CD4-positive, alpha-beta memory T cell (primary cell): ENCODE measurements around the gene ADI1. TPM values are rescaled to one million over a fixed set of nuclear protein-coding genes. Genes with fewer than 3 reads are reported as not detected.
"Not testable (repeated sequence)": the region's sequence is repeated elsewhere in the genome, so short reads cannot be mapped to it uniquely, and the experiment has no call there.

ENCODE experiments used
- CTCF ChIA-PET: fragments of 350-600 bp; sonication (Branson Sonifier 250); formaldehyde crosslinking; loops from one replicate; lab custom pipeline; 2021; ENCODE audit warnings: inconsistent platforms; ENCODE audit not compliant: partially characterized antibody; lab: Charles Lee
- POLR2A ChIA-PET: fragments of 350-600 bp; sonication (Branson Sonifier 250); formaldehyde crosslinking; loops from one replicate; lab custom pipeline; 2021; ENCODE audit not compliant: partially characterized antibody; lab: Charles Lee
- DNase-seq, 5 donors: peaks; one replicate each; pipeline versions ENCODE4 v3.0.0 to v3.0.0-alpha.2; 2020 to 2022; ENCODE audit warnings: mixed read lengths in 1 of 5
- H3K27ac ChIP-seq: one replicate; pipeline ENCODE4 v1.7.0; 2013; ENCODE audit warnings: low read depth, low read length
- H3K27me3 ChIP-seq: 2 replicates; pipeline ENCODE4 v1.7.0; 2013; ENCODE audit warnings: mild to moderate bottlenecking, low read length, moderate library complexity; ENCODE audit not compliant: insufficient read depth
- H3K36me3 ChIP-seq: 2 replicates; pipeline ENCODE4 v1.7.0; 2013; ENCODE audit warnings: mild to moderate bottlenecking, low read length, moderate library complexity; ENCODE audit not compliant: insufficient read depth
- H3K4me1 ChIP-seq: 2 replicates; pipeline ENCODE4 v1.7.0; 2013; ENCODE audit warnings: mild to moderate bottlenecking, low read length, moderate library complexity; ENCODE audit not compliant: insufficient read depth
- H3K4me3 ChIP-seq, 2 donors: one replicate each; pipeline ENCODE4 v1.7.0; 2013; ENCODE audit warnings: low read length in 2 of 2, mild to moderate bottlenecking in 1 of 2
- H3K9me3 ChIP-seq, 2 donors: one replicate each; pipeline ENCODE4 v1.7.0; 2013; ENCODE audit warnings: low read length in 2 of 2, control low read depth in 1 of 2; ENCODE audit not compliant: control insufficient read depth in 1 of 2
- H3K27ac Mint-ChIP-seq, 7 donors: one replicate each; pipeline ENCODE4 v1.8.0; 2020 to 2021; ENCODE audit warnings: mixed read lengths in 7 of 7, mild to moderate bottlenecking in 6 of 7, inconsistent platforms in 3 of 7, moderate library complexity in 3 of 7
- H3K27me3 Mint-ChIP-seq, 2 donors: one replicate each; pipeline ENCODE4 v1.8.0; 2020 to 2021; ENCODE audit warnings: mixed read lengths in 2 of 2
- H3K36me3 Mint-ChIP-seq, 2 donors: one replicate each; pipeline ENCODE4 v1.8.0; 2020 to 2021; ENCODE audit warnings: mixed read lengths in 2 of 2, inconsistent platforms in 1 of 2, mild to moderate bottlenecking in 1 of 2
- H3K4me1 Mint-ChIP-seq, 4 donors: one replicate each; pipeline ENCODE4 v1.8.0; 2020 to 2021; ENCODE audit warnings: mixed read lengths in 4 of 4, mild to moderate bottlenecking in 1 of 4
- H3K4me3 Mint-ChIP-seq, 8 donors: one replicate each; pipeline ENCODE4 v1.8.0; 2020 to 2021; ENCODE audit warnings: mixed read lengths in 8 of 8, mild to moderate bottlenecking in 7 of 8, moderate library complexity in 6 of 8, inconsistent platforms in 3 of 8
- H3K9me3 Mint-ChIP-seq, 8 donors: one replicate each; pipeline ENCODE4 v1.8.0; 2020 to 2021; ENCODE audit warnings: mixed read lengths in 8 of 8, mild to moderate bottlenecking in 5 of 8, inconsistent platforms in 3 of 8, moderate library complexity in 1 of 8
- intact Hi-C: fragments of 100-400 bp; cut with micrococcal nuclease; formaldehyde crosslinking; loops from one replicate; pipeline ENCODE4 v1.15.1; 2023
- polyA plus RNA-seq, 2 donors: library from polyadenylated mRNA; unstranded; fragments of 300-500 nt; fragmentation: Illumina TruSeq; gene quantifications; one replicate each; pipeline ENCODE4 v1.2.3, GENCODE V29; 2021
- total RNA-seq, 2 experiments: library from RNA; stranded (reverse); gene quantifications; one replicate each; pipeline ENCODE4 v1.2.3, GENCODE V29; 2021

Gene ADI1
- total and polyA plus RNA-seq, 4 experiments from 2014 or later, result 32.3 to 115 (median 44.4) TPM

GRCh38 chr2:3518496-3519254 lies 656 bp downstream of the ADI1 start:
- H3K4me1 ChIP-seq, result peaks cover 23% of the 10 kb centered on the region
- H3K4me1 Mint-ChIP-seq, result peaks cover 32 to 47% (median 38%) of the 10 kb centered on the region in 4 donors
- peak overlapping the region; percentile 74 to 88 for H3K4me3 ChIP-seq
- H3K27ac Mint-ChIP-seq, result peak overlapping the region; percentile 79 to 98 (median 95)
- peak overlapping the region; percentile 92 for H3K27ac ChIP-seq
- H3K36me3 Mint-ChIP-seq, result peaks cover 21 to 26% of the 10 kb centered on the region in 2 donors
- no peaks in the 10 kb centered on the region for H3K27me3 Mint-ChIP-seq
- no peaks in the 10 kb centered on the region for H3K36me3 ChIP-seq
- DNase-seq, result peak; percentile 97 to 99 (median 98)
- ChIA-PET CTCF (no interaction called here), POLR2A (interaction anchor here (0.9 to 4.7 kb wide), 8 partner anchors 21 to 276 kb away, joined by 3 to 62 read pairs (median 6); partner anchors contain the start of genes EIPR1, RNASEH1, RPS7 and TRAPPC12)
- no peaks in the 10 kb centered on the region for H3K27me3 ChIP-seq
- intact Hi-C loops, result loop anchor here (1.0 kb wide), 3 partner anchors 40 to 139 kb away; partner anchors contain the start of genes RNASEH1, RPS7 and TRAPPC12
- H3K4me3 Mint-ChIP-seq, result peak overlapping the region; percentile 80 to 97 (median 93)
- H3K9me3 ChIP-seq, result no peaks in the 10 kb centered on the region
- H3K9me3 Mint-ChIP-seq, result peaks cover 0 to 21% (median 6%) of the 10 kb centered on the region in 8 donors

DNA sequence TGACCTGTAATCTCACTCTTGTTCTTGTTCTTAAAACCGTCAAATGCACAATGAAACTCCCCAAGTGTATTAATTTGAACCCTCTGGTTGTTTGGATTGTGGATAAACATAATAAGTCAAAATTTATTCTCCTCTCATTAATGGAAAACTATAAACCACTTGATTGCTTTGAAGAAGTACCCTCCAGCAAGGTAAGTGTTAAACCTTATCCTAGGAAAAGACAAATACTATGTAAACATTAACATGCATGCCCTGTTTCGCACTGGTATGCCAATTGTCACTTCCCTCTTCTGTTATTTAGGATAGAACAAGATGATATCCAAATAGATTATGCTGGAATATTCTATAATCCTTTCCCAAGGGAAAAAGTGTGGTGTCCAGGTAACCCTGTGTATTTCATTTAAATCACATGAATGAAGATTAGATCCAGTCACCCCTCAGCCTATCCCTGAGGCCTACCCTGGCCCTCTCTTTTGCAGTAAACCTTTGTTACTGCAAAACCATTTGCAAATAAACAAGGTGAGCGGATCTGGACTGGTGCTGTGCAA lies 1.3 kb downstream of the ADI1 start:
- H3K27ac Mint-ChIP-seq, result peak overlapping the region; percentile 79 to 98 (median 95)
- ChIA-PET CTCF (interaction anchor here (1.1 kb wide), 1 partner anchor 94 kb away, joined by 3 read pairs; no protein-coding TSS in a partner anchor), POLR2A (interaction anchor here (0.9 to 4.7 kb wide), 8 partner anchors 22 to 275 kb away, joined by 3 to 62 read pairs (median 6); partner anchors contain the start of genes EIPR1, RNASEH1, RPS7 and TRAPPC12)
- peaks cover 32 to 47% (median 38%) of the 10 kb centered on the region in 4 donors for H3K4me1 Mint-ChIP-seq
- intact Hi-C loops, result no loop called here
- Histone ChIP-seq H3K27ac (peak overlapping the region; percentile 92), H3K9me3 (no peaks in the 10 kb centered on the region), H3K36me3 (peaks cover 3% of the 10 kb centered on the region), H3K27me3 (no peaks in the 10 kb centered on the region), H3K4me1 (peaks cover 23% of the 10 kb centered on the region), H3K4me3 (peak overlapping the region; percentile 8 to 88)
- H3K4me3 Mint-ChIP-seq, result peak overlapping the region; percentile 80 to 97 (median 93)
- H3K9me3 Mint-ChIP-seq, result peaks cover 0 to 21% (median 6%) of the 10 kb centered on the region in 8 donors
- H3K27me3 Mint-ChIP-seq, result no peaks in the 10 kb centered on the region
- H3K36me3 Mint-ChIP-seq, result peaks cover 27 to 32% of the 10 kb centered on the region in 2 donors
- no peak for DNase-seq

DNA sequence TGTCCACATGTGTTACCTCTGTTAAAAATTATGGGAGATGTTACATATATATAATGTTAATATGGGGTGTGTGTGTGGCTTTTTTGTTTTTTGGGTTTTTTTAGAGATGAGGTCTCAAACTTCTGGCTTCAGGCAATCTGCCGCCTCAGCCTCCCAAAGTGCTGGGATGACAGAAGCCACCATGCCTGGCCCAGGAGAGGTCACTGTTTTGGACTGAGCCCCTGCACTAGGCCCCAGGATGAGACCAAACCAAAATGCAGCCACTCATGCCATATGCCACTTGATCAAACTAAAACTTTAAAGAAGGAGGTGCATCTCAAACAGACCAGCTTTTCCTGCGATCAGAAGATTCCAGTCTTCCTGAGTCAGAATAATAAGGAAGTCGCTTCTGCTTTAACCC lies 2.5 kb downstream of the ADI1 start:
- CTCF ChIA-PET, result interaction anchor here (0.9 to 1.1 kb wide), 3 partner anchors 9 to 93 kb away, joined by 3 read pairs; no protein-coding TSS in a partner anchor

GRCh38 chr2:3515438-3515837 lies 3.9 kb downstream of the ADI1 start:
- H3K27me3 Mint-ChIP-seq, DNase-seq, H3K27ac ChIP-seq, H3K27me3 ChIP-seq, H3K4me3 ChIP-seq, intact Hi-C loops, H3K9me3 ChIP-seq: not testable (repeated sequence)
- H3K36me3 ChIP-seq, result peaks cover 28% of the 10 kb centered on the region
- peaks cover 22 to 32% (median 24%) of the 10 kb centered on the region in 4 donors for H3K4me1 Mint-ChIP-seq
- peaks cover 51 to 58% of the 10 kb centered on the region in 2 donors for H3K36me3 Mint-ChIP-seq
- peaks cover 0 to 32% (median 7%) of the 10 kb centered on the region in 8 donors for H3K9me3 Mint-ChIP-seq
- peak overlapping the region in 1 of 8 donors; percentile 31 for H3K4me3 Mint-ChIP-seq
- peak overlapping the region in 1 of 7 donors; percentile 57 for H3K27ac Mint-ChIP-seq
- peaks cover 15% of the 10 kb centered on the region for H3K4me1 ChIP-seq
- ChIA-PET POLR2A (interaction anchor here (1.8 kb wide), 1 partner anchor 43 kb away, joined by 6 read pairs; the partner anchor contains the start of gene RNASEH1), CTCF (interaction anchor here (1.1 kb wide), 1 partner anchor 10 kb away, joined by 3 read pairs; no protein-coding TSS in a partner anchor)

More for the DNA sequence above, 2.5 kb downstream of the ADI1 start:
- Mint-ChIP-seq H3K9me3 (peaks cover 0 to 26% (median 6%) of the 10 kb centered on the region in 8 donors), H3K36me3 (peaks cover 37 to 44% of the 10 kb centered on the region in 2 donors), H3K4me3 (peak overlapping the region in 1 of 8 donors; percentile 7), H3K27ac (peak overlapping the region in 1 of 7 donors; percentile 65), H3K4me1 (peaks cover 30 to 46% (median 36%) of the 10 kb centered on the region in 4 donors), H3K27me3 (no peaks in the 10 kb centered on the region)
- DNase-seq, result no peak
- Histone ChIP-seq H3K27me3 (no peaks in the 10 kb centered on the region), H3K4me1 (peaks cover 23% of the 10 kb centered on the region), H3K36me3 (peaks cover 14% of the 10 kb centered on the region), H3K27ac (no peak overlapping the region), H3K9me3 (no peaks in the 10 kb centered on the region), H3K4me3 (no peak overlapping the region)
- intact Hi-C loops, result no loop called here
- POLR2A ChIA-PET, result interaction anchor here (4.7 kb wide), 1 partner anchor 41 kb away, joined by 62 read pairs; the partner anchor contains the start of gene RNASEH1

- peaks cover 0 to 37% (median 7%) of the 10 kb centered on the region in 8 donors for H3K9me3 Mint-ChIP-seq
- peak overlapping the region in 1 of 7 donors; percentile 37 for H3K27ac Mint-ChIP-seq
- ChIA-PET CTCF (no interaction called here), POLR2A (no interaction called here)
- H3K9me3 ChIP-seq, result no peaks in the 10 kb centered on the region
- H3K27ac ChIP-seq, result no peak overlapping the region
- H3K4me1 ChIP-seq, result peaks cover 7% of the 10 kb centered on the region
- DNase-seq, result no peak
- H3K27me3 ChIP-seq, result no peaks in the 10 kb centered on the region
- peaks cover 10 to 23% (median 15%) of the 10 kb centered on the region in 4 donors for H3K4me1 Mint-ChIP-seq
- peaks cover 62 to 66% of the 10 kb centered on the region in 2 donors for H3K36me3 Mint-ChIP-seq
- peaks cover 28% of the 10 kb centered on the region for H3K36me3 ChIP-seq
- no peak overlapping the region for H3K4me3 ChIP-seq
- intact Hi-C loops, result no loop called here
- H3K27me3 Mint-ChIP-seq, result no peaks in the 10 kb centered on the region
- no peak overlapping the region for H3K4me3 Mint-ChIP-seq
Observed at GRCh38 chr2:3513026-3513810, 6.1 kb downstream of the ADI1 start.

- H3K4me1 Mint-ChIP-seq, result peaks cover 4 to 13% (median 11%) of the 10 kb centered on the region in 4 donors
- peaks cover 28% of the 10 kb centered on the region for H3K36me3 ChIP-seq
- H3K27me3 Mint-ChIP-seq, result no peaks in the 10 kb centered on the region
- ChIA-PET POLR2A (no interaction called here), CTCF (no interaction called here)
- no peaks in the 10 kb centered on the region for H3K4me1 ChIP-seq
- no peak overlapping the region for H3K27ac Mint-ChIP-seq
- peaks cover 70 to 76% of the 10 kb centered on the region in 2 donors for H3K36me3 Mint-ChIP-seq
- H3K4me3 Mint-ChIP-seq, result no peak overlapping the region
- no peaks in the 10 kb centered on the region for H3K9me3 ChIP-seq
- peaks cover 0 to 37% (median 9%) of the 10 kb centered on the region in 8 donors for H3K9me3 Mint-ChIP-seq
- H3K27ac ChIP-seq, result no peak overlapping the region
- no peak overlapping the region for H3K4me3 ChIP-seq
- H3K27me3 ChIP-seq, result no peaks in the 10 kb centered on the region
- intact Hi-C loops, result no loop called here
- DNase-seq, result no peak
Observed at GRCh38 chr2:3512086-3512485, 7.2 kb downstream of the ADI1 start.
